Retinal pigment epithelial cell (primary cell): Measurements from ENCODE around the gene CS.
"Not testable (repeated sequence)": the region's sequence is repeated elsewhere in the genome, so short reads cannot be mapped to it uniquely, and the experiment has no call there.

Experiments used
- DNase-seq: peaks from one replicate; pipeline ENCODE4 v3.0.0-alpha.2; 2010; ENCODE audit warnings: low read depth
- H3K4me3 ChIP-seq: 2 replicates; pipeline ENCODE4 v1.5.1; 2011; ENCODE audit warnings: mild to moderate bottlenecking, low read length, control low read depth, moderate library complexity
- CTCF ChIP-seq: conservative IDR thresholded peaks from 2 replicates; pipeline ENCODE4 v1.5.1; 2011; ENCODE audit warnings: low read depth, low read length, control low read depth, inconsistent platforms

The CS gene

GRCh38 chr12:56274299-56274698 lies 25.8 kb downstream of the CS start:
- DNase-seq: no peak
- no peak for TF ChIP-seq CTCF
- no peak overlapping the region for H3K4me3 ChIP-seq

GRCh38 chr12:56272468-56272867 lies 27.7 kb downstream of the CS start:
- not testable (repeated sequence) for DNase-seq, H3K4me3 ChIP-seq

DNA sequence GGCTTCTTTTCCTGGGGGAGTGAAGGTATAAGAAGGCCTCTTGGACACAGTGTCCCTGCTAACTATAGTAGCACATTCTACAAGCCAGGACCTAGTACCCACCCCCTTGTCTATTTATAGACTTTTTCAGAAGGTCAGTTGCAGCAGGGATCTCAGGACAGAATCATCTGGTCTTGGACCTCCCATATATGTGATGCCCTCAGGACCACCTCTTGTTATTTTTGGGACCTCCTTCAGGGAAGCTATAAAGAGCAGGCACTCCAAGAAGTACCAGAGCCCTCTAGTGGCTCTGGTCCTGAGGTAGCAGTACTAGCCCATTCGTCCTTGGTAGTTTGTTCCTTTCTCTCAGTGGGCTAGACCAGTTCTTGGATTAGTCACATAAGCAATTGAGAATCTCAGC lies 29.1 kb downstream of the CS start:
- TF ChIP-seq CTCF: peak; percentile 61
- no peak overlapping the region for H3K4me3 ChIP-seq
- DNase-seq: no peak

- no peak for DNase-seq
- peak overlapping the region; percentile 79 for H3K4me3 ChIP-seq
- TF ChIP-seq CTCF: no peak
These were observed 32.6 kb downstream of the CS start for GRCh38 chr12:56267443-56268071.

GRCh38 chr12:56266693-56267442 lies 33.3 kb downstream of the CS start, which contains the start of gene COQ10A:
COQ10A (plus strand) TSS chr12:56266942; CDS start chr12:56267119, 177 bp downstream.
- peak; percentile 51 for DNase-seq
- peak; percentile 77 for TF ChIP-seq CTCF
- peak within 1 kb of the TSS; percentile 79 for H3K4me3 ChIP-seq

- not testable (repeated sequence) for DNase-seq
- peak overlapping the region; percentile 79 for H3K4me3 ChIP-seq
These were observed 34.0 kb downstream of the CS start for GRCh38 chr12:56266068-56266692.

GRCh38 chr12:56262955-56263354 lies 37.2 kb downstream of the CS start:
- peak; percentile 6 for TF ChIP-seq CTCF
- not testable (repeated sequence) for DNase-seq, H3K4me3 ChIP-seq
